ENCODE measurements around the gene MAJIN. TPM values are rescaled to one million over a fixed set of nuclear protein-coding genes. Genes with fewer than 3 reads are reported as not detected.
A peak's percentile ranks its signal among the peaks of the same experiment; 100 is the strongest.

MAJIN gene
- total and polyA plus RNA-seq, 9 of the 15 experiments (the other 6 are each of a cell fraction or from before 2014, with no cell fraction given) = 0.17 to 0.83 (median 0.24) TPM; not detected in 2

- TF ChIP-seq POLR2AphosphoS5 (IDR thresholded peaks at IDR 0.05; ENCODE audit: control insufficient read depth, insufficient read depth, low read depth, low read length) = no peak
- peak in 1 of 2 experiments; percentile 91; a peak in 2 of 4 replicates for TF ChIP-seq HDAC1 (IDR thresholded peaks at IDR 0.05)
- no peak for TF ChIP-seq ZFP36 (IDR thresholded peaks at IDR 0.05; ENCODE audit: low read depth, low read length, partially characterized antibody)
- no peak for TF ChIP-seq TAL1 (IDR thresholded peaks at IDR 0.05)
- no peak for TF ChIP-seq ARID3B (CRISPR knock-in tag; IDR thresholded peaks at IDR 0.05; ENCODE audit: borderline replicate concordance)
- no peak for TF ChIP-seq KDM1A (IDR thresholded peaks at IDR 0.05)
- TF ChIP-seq POLR2B (IDR thresholded peaks at IDR 0.05; ENCODE audit: low read depth, partially characterized antibody) = no peak
- TF ChIP-seq KHSRP (IDR thresholded peaks at IDR 0.05) = no peak
- TF ChIP-seq NFE2L1 (tag; IDR thresholded peaks at IDR 0.05; ENCODE audit: borderline replicate concordance, low read depth) = no peak
- no peak; the same call in 1 of the 2 replicates for TF ChIP-seq ZBTB17 (CRISPR knock-in tag; IDR thresholded peaks at IDR 0.05)
- TF ChIP-seq HCFC1 (IDR thresholded peaks at IDR 0.05; ENCODE audit: low read depth, low read length) = no peak
- TF ChIP-seq HMG20A (CRISPR knock-in tag; conservative IDR thresholded peaks at IDR 0.05) = no peak
- no peak for TF ChIP-seq ZNF75A (CRISPR knock-in tag; IDR thresholded peaks at IDR 0.05)
- no peak for TF ChIP-seq ASH1L (IDR thresholded peaks at IDR 0.05; ENCODE audit: borderline replicate concordance, low read depth, partially characterized antibody)
- TF ChIP-seq SUPT5H (IDR thresholded peaks at IDR 0.05) = peak; percentile 48; the same call in 1 of the 2 replicates
- no peak for TF ChIP-seq CREB3 (tag; conservative IDR thresholded peaks at IDR 0.05; ENCODE audit: low read depth)
- TF ChIP-seq DDX20 (tag; IDR thresholded peaks at IDR 0.05; ENCODE audit: low read depth) = no peak
- TF ChIP-seq FOXA3 (CRISPR knock-in tag; conservative IDR thresholded peaks at IDR 0.05 in 1 of 2, IDR thresholded peaks at IDR 0.05 in 1 of 2) = no peak
- TF ChIP-seq BRD4 (IDR thresholded peaks at IDR 0.05) = 0 out of 2 replicates have a peak, but pooled peaks have one; percentile 44
- TF ChIP-seq ZNF408 (CRISPR knock-in tag; IDR thresholded peaks at IDR 0.05; ENCODE audit: low read depth) = no peak
- TF ChIP-seq BCL6 (CRISPR knock-in tag; IDR thresholded peaks at IDR 0.05) = no peak
- no peak for TF ChIP-seq MCM2 (IDR thresholded peaks at IDR 0.05; ENCODE audit: low read depth)
- no peak for TF ChIP-seq CBX3 (IDR thresholded peaks at IDR 0.05; ENCODE audit: borderline replicate concordance in 1 of 2, low read length in 2 of 2)
- no peak for TF ChIP-seq MED1 (CRISPR knock-in tag; IDR thresholded peaks at IDR 0.05; ENCODE audit: borderline replicate concordance)
- TF ChIP-seq POLR3G (IDR thresholded peaks at IDR 0.05; ENCODE audit: extremely low read depth, insufficient read length, insufficient replicate concordance) = no peak
- no peak for TF ChIP-seq ZNF274 (IDR thresholded peaks at IDR 0.05; ENCODE audit: borderline replicate concordance, low read depth, low read length)
- TF ChIP-seq SP2 (IDR thresholded peaks at IDR 0.05; ENCODE audit: extremely low read depth, low read depth, low read length, poor library complexity, severe bottlenecking) = no peak
- no peak for TF ChIP-seq ZNF282 (CRISPR knock-in tag; IDR thresholded peaks at IDR 0.05)
- no peak for TF ChIP-seq CREBBP (IDR thresholded peaks at IDR 0.05; ENCODE audit: low read depth, low read length)
- TF ChIP-seq ZNF23 (CRISPR knock-in tag; IDR thresholded peaks at IDR 0.05) = no peak
Measured at GRCh38 chr11:64996710-64997380, 24.9 kb upstream of the MAJIN start, which contains the start of gene BATF2 (continued).

Data from K562 (cell line).